Astrocyte of the hippocampus (primary cell): Measurements from ENCODE around the gene RAD50.

Source experiments
- DNase-seq: peaks from one replicate; pipeline ENCODE4 v3.0.0; 2011; ENCODE audit warnings: low read depth, low spot score

RAD50 gene

DNA sequence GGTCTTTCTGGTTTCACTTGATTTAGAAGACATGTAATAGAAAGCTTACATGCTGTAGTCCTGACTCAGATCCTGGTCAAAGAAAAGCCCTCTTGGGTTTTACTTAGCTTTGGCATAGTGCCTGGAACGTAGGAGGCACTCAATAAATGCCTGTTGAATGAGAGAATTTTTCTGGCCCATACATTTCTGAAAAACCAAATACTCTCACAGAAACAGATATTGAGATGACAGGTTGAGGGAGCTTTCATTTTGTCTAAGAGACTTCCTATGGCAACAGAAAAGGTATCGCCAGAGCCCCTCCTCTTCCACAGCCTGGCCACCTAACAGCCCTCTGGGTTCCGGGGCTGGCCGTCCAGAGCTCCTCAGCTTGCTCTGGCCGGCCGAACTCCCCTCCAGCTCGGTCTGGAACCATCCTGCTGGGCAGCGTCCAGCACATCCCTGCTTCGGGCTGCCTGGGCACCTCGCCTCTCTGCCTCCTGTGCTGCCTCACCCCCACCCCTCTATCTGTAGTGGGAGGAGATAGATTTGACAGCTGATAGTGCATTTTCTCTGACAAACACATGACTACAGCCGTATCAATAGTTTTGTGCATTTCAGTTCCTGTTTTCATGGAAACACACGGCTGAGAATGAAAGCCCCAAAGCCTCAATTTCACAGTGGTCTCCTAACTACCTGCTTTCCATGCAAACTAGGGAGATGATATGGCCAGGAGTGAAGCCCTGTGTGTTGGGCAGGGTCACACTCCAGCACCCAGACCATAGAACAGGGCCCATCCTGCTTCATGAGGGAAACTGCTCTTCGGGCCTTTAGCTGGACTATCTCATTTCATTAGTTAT is 118.1 kb downstream of the RAD50 start:
- DNase-seq, result peak; percentile 95

GRCh38 chr5:132675936-132676689 is 119.3 kb downstream of the RAD50 start:
- no peak for DNase-seq

DNA sequence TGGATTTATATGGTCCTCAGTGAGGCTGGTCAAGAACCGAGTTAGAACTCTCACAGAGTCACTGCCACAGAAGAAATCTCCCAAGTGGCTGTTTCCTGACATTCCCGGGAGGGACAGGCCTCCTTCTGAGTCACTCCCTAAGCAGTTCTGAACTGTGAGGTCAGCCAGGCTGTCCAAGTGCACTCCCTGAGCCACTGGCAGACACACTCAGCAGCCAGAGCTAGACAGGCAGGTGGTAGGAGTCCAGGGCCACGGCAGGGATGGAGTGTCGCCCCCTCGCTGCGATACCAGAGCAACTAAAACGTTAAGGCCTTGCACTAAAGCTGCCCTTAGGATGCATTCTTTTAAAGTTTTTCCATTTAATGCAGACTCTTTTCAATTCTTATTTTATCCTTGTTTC is 120.4 kb downstream of the RAD50 start:
- peak; percentile 93 for DNase-seq

DNA sequence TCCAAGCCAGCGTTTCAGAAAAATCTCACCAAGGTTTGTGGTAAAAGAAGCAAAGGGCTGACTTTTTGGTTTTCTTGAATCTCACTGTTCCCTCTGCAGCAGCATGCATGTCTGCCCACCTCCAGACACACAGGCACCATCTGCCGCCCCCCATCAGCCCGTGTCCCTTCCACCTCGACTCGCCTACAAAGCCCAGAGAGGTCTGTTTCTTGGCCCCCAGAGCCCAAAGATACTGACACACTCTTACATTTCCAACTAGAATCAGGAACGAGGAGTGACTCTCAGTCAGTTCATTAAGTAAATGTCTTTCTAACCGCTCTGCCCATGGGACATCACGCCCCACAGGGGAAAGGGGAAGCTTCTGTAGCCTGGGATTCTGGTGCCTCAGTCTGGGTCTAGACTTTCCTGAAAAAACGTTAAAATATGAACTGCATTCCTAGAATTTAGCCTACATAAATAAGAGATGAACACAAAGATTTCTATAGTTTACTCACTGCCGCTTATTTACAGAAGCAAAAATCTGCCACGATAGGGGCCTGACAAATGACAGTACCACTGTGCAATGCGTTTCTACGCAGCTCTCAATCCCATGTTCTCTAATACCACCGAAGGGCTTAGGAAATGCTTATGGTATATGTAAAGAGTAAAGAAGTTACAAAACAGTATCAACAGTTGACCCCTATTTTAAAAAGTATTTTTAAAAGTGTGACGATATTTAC is 121.1 kb downstream of the RAD50 start:
- no peak for DNase-seq

GRCh38 chr5:132678735-132679134 is 122.0 kb downstream of the RAD50 start:
- no peak for DNase-seq

DNA sequence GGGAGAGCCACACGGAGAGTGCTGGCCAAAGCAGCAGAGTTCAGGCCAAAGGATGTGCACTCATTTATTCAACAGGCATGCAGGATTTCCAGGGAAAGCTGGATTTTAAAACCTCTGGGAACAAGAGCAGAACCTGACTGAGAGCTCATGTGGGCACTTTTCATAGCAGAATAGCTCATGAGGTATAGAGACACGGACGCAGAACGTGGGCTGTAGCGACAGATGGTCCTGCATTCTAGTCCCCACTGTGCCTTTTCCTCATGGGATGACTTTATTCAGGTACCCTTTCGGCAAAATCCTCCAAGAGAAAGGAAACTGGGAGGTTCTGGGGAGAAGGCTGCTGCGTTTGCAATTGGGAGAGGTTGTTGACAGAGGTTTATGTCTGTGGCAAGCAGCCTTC is 122.4 kb downstream of the RAD50 start:
- no peak for DNase-seq

GRCh38 chr5:132679717-132680380 is 123.1 kb downstream of the RAD50 start:
- no peak for DNase-seq

DNA sequence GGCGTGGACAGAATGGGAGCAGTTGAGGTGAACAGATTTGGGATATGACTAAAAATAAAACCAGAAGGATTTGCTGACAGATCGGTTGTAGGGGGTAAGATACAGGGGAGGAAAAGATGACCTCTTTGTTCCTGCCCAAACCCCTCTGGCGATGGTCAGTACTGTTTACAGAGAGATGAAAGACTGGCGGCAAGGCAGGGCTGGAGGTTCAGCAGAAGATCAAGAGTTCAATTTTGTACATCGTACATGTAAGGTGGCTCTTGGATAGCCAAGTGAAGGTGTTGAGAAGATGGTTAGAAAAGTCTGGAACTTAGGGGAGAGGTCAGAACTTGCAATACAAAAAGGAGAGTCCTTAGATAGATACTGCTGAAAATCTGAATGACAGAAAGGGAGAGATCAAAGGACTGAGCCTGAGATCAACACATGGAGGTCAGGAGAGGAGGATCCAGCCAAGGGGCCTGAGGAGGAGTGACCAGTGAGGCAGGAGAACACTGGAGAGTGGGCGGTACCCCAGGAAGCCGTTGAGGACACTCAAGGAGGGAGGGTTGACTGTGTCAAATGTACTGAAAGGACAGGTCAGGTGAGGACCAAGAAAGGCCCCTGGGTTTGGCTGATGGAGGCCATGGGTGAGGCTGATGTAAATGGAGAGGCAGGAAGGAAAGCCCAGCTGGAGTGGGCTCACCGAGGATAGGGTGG is 124.2 kb downstream of the RAD50 start:
- no peak for DNase-seq

DNA sequence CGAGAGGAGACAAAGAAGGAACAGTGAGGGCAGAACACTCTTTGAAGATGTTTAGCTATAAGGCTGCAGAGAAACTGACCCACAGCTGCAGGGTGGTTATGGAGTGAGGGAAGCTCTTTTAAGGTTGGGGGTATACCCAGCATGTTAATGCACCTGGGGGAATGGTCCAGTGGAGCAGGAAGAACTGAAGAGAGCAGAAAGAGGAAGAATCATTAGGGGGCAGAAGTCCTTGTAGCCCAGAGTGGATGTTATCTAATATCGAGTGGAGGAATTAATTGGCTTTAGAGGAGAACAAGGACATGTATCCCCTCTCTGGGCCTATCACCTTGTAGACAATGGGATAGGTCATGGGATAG is 124.7 kb downstream of the RAD50 start:
- DNase-seq, result no peak

- no peak for DNase-seq
Measured at GRCh38 chr5:132681983-132682382, 125.2 kb downstream of the RAD50 start.

DNA sequence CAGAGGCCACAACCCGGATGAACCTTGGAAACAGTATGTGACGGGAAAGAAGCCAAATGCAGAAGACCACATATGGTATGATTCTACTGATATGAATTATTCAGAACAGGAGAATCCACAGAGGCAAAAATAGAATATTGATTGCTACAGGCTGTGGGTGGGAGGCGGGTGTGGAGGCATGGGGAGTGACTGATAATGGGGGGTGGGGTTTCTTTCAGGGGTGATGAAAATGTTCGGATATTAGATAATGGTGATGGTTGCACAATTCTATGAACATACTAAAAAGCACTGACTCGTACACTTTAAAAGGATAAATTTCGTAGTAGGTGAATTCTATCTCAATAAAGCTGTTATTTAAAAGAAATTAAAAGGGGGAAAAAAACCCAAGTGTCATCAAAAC is 127.7 kb downstream of the RAD50 start:
- no peak for DNase-seq

DNA sequence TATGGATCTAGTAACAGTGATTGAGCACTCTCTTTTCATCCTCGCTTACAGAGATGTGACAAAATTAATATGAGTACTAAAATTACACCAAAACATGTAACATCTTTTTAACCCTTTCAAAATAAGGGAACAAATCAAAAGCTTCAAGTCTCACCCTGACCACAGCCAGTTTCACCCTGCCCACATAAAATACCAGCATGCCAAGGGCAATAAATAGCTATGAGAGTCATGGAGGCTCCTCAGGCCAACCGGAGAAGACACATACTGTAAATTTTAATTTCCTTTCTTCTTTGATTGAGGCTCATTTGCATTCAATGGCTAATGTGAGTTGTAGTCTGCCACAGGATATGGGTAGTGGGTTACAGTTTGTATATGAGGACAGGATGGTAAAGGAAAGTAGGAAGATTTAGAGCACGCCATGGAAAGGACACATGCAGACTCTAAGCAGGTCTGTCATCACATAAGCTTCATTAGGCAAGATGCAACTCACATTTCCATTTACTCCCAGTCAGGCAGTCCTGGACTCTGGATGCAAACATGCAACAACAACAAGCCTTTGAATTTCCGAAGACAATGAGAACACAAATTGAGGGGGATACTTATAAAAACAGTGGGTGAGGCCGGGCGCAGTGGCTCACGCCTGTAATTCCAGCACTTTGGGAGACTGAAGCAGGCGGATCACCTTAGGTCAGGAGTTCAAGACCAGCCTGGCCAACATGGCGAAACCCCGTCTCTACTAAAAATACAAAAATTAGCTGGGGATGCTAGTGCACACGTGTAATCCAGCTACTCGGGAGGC is 128.3 kb downstream of the RAD50 start:
- no peak for DNase-seq

DNA sequence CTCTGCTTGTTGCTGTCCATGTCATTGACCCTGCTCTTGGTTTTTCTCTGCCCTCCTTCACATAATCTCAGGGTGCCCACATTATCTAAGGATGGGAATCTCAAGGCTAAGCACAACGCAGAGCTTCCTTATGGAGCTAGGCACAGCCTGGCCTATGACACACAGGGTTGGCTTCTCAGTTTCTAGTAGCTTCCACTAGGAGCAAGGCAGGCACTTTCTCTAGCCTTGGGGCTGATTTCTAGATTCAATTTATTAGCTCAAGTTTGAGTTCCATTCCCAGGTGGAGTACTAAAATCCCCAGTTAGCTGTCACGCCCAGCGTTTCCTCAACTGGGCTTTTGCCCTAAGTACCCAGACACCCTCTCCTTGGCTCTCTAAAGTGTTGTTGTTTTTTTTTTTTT is 129.4 kb downstream of the RAD50 start:
- no peak for DNase-seq

GRCh38 chr5:132687995-132688394 is 131.2 kb downstream of the RAD50 start:
- no peak for DNase-seq

DNA sequence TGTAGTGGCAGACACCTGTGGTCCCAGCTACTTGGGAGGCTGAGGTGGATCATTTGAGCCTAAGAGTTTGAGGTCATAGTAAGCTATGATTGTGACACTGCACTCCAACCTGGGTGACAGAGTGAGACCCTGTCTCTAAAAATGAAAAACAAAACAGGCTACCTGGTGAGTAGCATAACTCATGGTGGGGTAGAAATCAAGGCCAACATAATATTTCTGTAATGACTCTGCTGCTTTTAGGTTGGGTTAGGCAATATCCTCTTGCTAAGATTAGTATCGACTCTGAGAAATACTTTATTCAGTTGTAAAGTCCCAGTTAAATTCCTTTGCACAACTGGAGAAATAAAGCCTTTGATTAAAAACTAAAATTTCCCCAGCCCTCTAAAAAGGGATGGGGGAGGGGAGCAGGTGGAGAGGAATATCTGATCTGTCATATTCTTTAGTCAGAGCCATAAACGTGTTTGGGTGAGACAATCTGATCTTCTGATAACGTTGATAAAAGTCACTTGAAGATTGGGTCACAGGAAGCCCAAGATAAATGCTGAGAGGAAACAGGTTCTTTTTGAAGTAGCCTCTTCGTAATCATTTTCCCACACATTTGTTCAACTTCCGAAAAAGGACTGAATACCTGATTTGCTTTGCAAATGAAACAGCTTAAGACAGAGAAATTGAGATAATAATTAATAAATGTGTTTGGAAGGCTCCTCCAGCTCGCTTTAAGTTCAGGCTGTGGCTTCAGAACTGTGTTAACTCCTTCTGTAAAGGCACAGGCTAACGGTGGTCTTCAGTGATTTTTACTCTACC is 132.0 kb downstream of the RAD50 start:
- DNase-seq, result no peak

GRCh38 chr5:132689513-132689912 is 132.7 kb downstream of the RAD50 start:
- no peak for DNase-seq

DNA sequence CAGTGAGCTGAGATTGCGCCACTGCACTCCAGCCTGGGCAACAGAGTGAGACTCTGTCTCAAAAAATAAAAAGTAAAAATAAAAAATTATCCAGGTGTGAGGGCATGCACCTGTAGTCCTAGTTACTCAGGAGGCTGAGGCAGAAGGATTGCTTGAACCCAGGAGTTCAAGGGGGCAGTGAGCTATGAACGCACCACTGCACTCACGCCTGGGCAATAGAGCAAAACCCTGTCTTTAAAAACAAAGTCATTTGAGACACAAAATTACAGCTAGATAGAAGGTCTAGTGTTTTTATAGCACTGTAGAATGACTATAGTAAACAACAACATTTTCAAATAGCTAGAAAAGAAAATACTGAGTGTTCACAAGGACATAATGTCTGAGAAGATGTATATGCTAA is 133.4 kb downstream of the RAD50 start:
- DNase-seq, result no peak

GRCh38 chr5:132691755-132692631 is 135.2 kb downstream of the RAD50 start:
- DNase-seq, result peak; percentile 18

DNA sequence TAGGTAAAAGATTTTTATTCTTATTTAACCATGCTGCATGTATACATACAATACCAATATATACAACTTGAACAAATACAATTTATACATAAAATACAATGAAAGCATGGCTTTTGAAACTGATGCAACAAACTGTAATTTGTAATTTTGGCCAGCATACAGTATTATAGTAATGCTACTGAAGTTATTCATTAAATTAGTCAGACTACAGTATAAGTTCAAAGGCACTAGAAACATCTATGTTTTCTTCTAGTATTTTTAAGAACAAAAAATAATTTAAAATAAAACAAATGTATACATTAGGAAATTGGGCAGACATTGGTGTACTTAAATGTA is 135.8 kb downstream of the RAD50 start:
- no peak for DNase-seq
